HCT116 (cell line): ENCODE results near the gene RCSD1. TPM values are rescaled to one million over a fixed set of nuclear protein-coding genes. Genes with fewer than 3 reads are reported as not detected.

Experiments
- ATAC-seq: fragments of 200-7000 bp; cut with Tn5 transposase; 2 replicates; pipeline ENCODE4 v1.9.1; 2020; ENCODE audit warnings: mild to moderate bottlenecking, moderate library complexity
- BruUV-seq: library from RNA; stranded (reverse); fragments of 400-500 nt; replicated peaks from 2 replicates; lab custom pipeline; 2021; lab: Mats Ljungman, UMichigan
- CTCF ChIA-PET: fragments of 300-600 bp; sonication (Branson Sonifier 250); formaldehyde crosslinking; loops from one replicate; lab custom pipeline; 2021; ENCODE audit warnings: antibody characterized with exemption; lab: Charles Lee
- POLR2A ChIA-PET: fragments of 300-600, 350-600 bp; sonication (Branson Sonifier 250); formaldehyde crosslinking; loops from one replicate; lab custom pipeline; 2021; ENCODE audit warnings: antibody characterized with exemption; lab: Charles Lee
- RAD21 ChIA-PET, 2 experiments: fragments of 300-600 bp; sonication (Branson Sonifier 250); formaldehyde crosslinking; loops; one replicate each; lab custom pipeline; 2023; ENCODE audit warnings: low total read pairs in 2 of 2; ENCODE audit not compliant: uncharacterized antibody in 2 of 2, unreplicated experiment in 2 of 2, low non-redundant PET in 1 of 2; lab: Charles Lee
- DNase-seq: peaks from one replicate; pipeline ENCODE4 v3.0.0-alpha.2; 2010; ENCODE audit warnings: low read depth, low spot score
- H2AFZ ChIP-seq: fragments of 200-600 bp; shearing (Covaris generic), sonication (generic); 2 replicates; pipeline ENCODE4 v1.6.1; 2017; ENCODE audit warnings: low read depth, mixed run types, mixed read lengths, antibody characterized with exemption, low read length; ENCODE audit not compliant: poor library complexity, severe bottlenecking
- H3K27ac ChIP-seq: 2 replicates; pipeline ENCODE4 v1.5.1; 2012; ENCODE audit warnings: low read depth, low read length
- H3K27me3 ChIP-seq: fragments of 200-600 bp; sonication (generic); 2 replicates; pipeline ENCODE4 v1.6.1; 2016; ENCODE audit warnings: mixed run types, low read length, mixed read lengths; ENCODE audit not compliant: insufficient read depth
- H3K36me3 ChIP-seq, 2 experiments: fragments of 200-500 bp in 1 of 2; fragments of 200-600 bp in 1 of 2; sonication (Bioruptor generic) in 1 of 2; sonication (generic) in 1 of 2; 2 replicates each; pipeline versions ENCODE4 v1.5.1 to v1.6.1; 2014 to 2016; ENCODE audit warnings: low read length in 2 of 2, inconsistent platforms in 1 of 2, mixed read lengths in 1 of 2, mixed run types in 1 of 2; ENCODE audit not compliant: insufficient read depth in 2 of 2, control insufficient read depth in 1 of 2
- H3K4me1 ChIP-seq, 2 experiments: fragments of 200-600 bp in 1 of 2; sonication (generic) in 1 of 2; 2 replicates each; pipeline versions ENCODE4 v1.5.1 to v1.6.1; 2012 to 2017; ENCODE audit warnings: low read length in 2 of 2, inconsistent platforms in 1 of 2, mild to moderate bottlenecking in 1 of 2, mixed read lengths in 1 of 2, mixed run types in 1 of 2, moderate library complexity in 1 of 2; ENCODE audit not compliant: insufficient read depth in 2 of 2, control insufficient read depth in 1 of 2
- H3K4me2 ChIP-seq: fragments of 200-600 bp; sonication (generic); 2 replicates; pipeline ENCODE4 v1.6.1; 2017; ENCODE audit warnings: mixed run types, low read length, mixed read lengths
- H3K4me3 ChIP-seq, 2 experiments: fragments of 200-600 bp in 1 of 2; sonication (generic) in 1 of 2; replicated peaks in 1 of 2; 2 replicates each; pipeline ENCODE4 v1.5.1; 2011 to 2016; ENCODE audit warnings: low read length in 2 of 2, control low read depth in 1 of 2, low read depth in 1 of 2, mild to moderate bottlenecking in 1 of 2, mixed read lengths in 1 of 2, mixed run types in 1 of 2
- H3K79me2 ChIP-seq: fragments of 200-600 bp; sonication (generic); 2 replicates; pipeline ENCODE4 v1.6.1; 2017; ENCODE audit warnings: mild to moderate bottlenecking, mixed run types, low read length, moderate library complexity, mixed read lengths; ENCODE audit not compliant: insufficient read depth
- H3K9ac ChIP-seq: fragments of 200-600 bp; sonication (generic); 2 replicates; pipeline ENCODE4 v1.6.1; 2016; ENCODE audit warnings: low read length, mixed read lengths
- H3K9me2 ChIP-seq: fragments of 200-600 bp; sonication (generic), shearing (Covaris generic); 2 replicates; pipeline ENCODE4 v1.6.1; 2017; ENCODE audit warnings: mixed run types, mild to moderate bottlenecking, moderate library complexity; ENCODE audit not compliant: insufficient read depth
- H3K9me3 ChIP-seq, 2 experiments: fragments of 200-500 bp in 1 of 2; fragments of 200-600 bp in 1 of 2; sonication (Bioruptor generic) in 1 of 2; sonication (generic) in 1 of 2; 2 replicates each; pipeline ENCODE4 v1.6.1; 2014 to 2017; ENCODE audit warnings: low read length in 2 of 2, mixed read lengths in 2 of 2, inconsistent platforms in 1 of 2, low read depth in 1 of 2, mild to moderate bottlenecking in 1 of 2, mixed run types in 1 of 2, moderate library complexity in 1 of 2; ENCODE audit not compliant: control insufficient read depth in 1 of 2, insufficient read depth in 1 of 2
- H4K20me1 ChIP-seq: fragments of 200-600 bp; sonication (generic), shearing (Covaris generic); 2 replicates; pipeline ENCODE4 v1.6.1; 2017; ENCODE audit warnings: mixed run types, mild to moderate bottlenecking, moderate library complexity; ENCODE audit not compliant: insufficient read depth
- ATF3 ChIP-seq: IDR thresholded peaks from 2 replicates; pipeline ENCODE4 v1.6.1; 2012
- CBX3 ChIP-seq: IDR thresholded peaks from 2 replicates; pipeline ENCODE4 v1.6.1; 2012; ENCODE audit warnings: low read depth
- CTCF ChIP-seq, 3 experiments: fragments of 200-600 bp in 1 of 3; sonication (generic) in 1 of 3; IDR thresholded peaks in 2 of 3; conservative IDR thresholded peaks in 1 of 3; 2 replicates each; pipeline ENCODE4 v1.5.1; 2012 to 2017; ENCODE audit warnings: low read depth in 2 of 3, low read length in 2 of 3, antibody characterized with exemption in 1 of 3, borderline replicate concordance in 1 of 3, control low read depth in 1 of 3, mild to moderate bottlenecking in 1 of 3, mixed read lengths in 1 of 3, mixed run types in 1 of 3, moderate library complexity in 1 of 3; ENCODE audit not compliant: insufficient read depth in 1 of 3
- ELF1 ChIP-seq: IDR thresholded peaks from 2 replicates; pipeline ENCODE4 v1.6.1; 2012; ENCODE audit warnings: low read depth, borderline replicate concordance
- FOSL1 ChIP-seq: IDR thresholded peaks from 2 replicates; pipeline ENCODE4 v1.6.1; 2012; ENCODE audit warnings: low read depth
- POLR2A ChIP-seq: IDR thresholded peaks from 2 replicates; pipeline ENCODE4 v1.7.0; 2011; ENCODE audit warnings: borderline replicate concordance; ENCODE audit not compliant: insufficient read depth, insufficient read length; ENCODE audit errors: extremely low read depth
- POLR2AphosphoS5 ChIP-seq: IDR thresholded peaks from 2 replicates; pipeline ENCODE4 v1.6.1; 2011; ENCODE audit warnings: mild to moderate bottlenecking, low read depth, low read length, moderate library complexity
- RAD21 ChIP-seq: IDR thresholded peaks from 2 replicates; pipeline ENCODE4 v1.6.1; 2012; ENCODE audit warnings: low read depth, mild to moderate bottlenecking
- SIN3A ChIP-seq: IDR thresholded peaks from 2 replicates; pipeline ENCODE4 v1.6.1; 2012; ENCODE audit warnings: low read depth
- SP1 ChIP-seq: IDR thresholded peaks from 2 replicates; pipeline ENCODE4 v1.6.1; 2012; ENCODE audit warnings: low read depth
- SRF ChIP-seq: IDR thresholded peaks from 2 replicates; pipeline ENCODE4 v1.6.1; 2012; ENCODE audit warnings: low read depth
- TCF7L2 ChIP-seq: IDR thresholded peaks from 2 replicates; pipeline ENCODE4 v1.7.0; 2011; ENCODE audit warnings: borderline replicate concordance, inconsistent platforms; ENCODE audit not compliant: insufficient read depth, insufficient read length; ENCODE audit errors: extremely low read depth
- YY1 ChIP-seq: IDR thresholded peaks from 2 replicates; pipeline ENCODE4 v1.6.1; 2011; ENCODE audit warnings: low read length, low read depth, moderate library complexity, mild to moderate bottlenecking; ENCODE audit not compliant: insufficient replicate concordance; ENCODE audit errors: extremely low read depth
- ZFX ChIP-seq: fragments of 450-650 bp; IDR thresholded peaks from 2 replicates; pipeline ENCODE4 v1.6.1; 2017
- intact Hi-C: fragments of 100-400 bp; cut with micrococcal nuclease; formaldehyde crosslinking; loops from 2 replicates; pipeline ENCODE4 v1.10.0; 2022
- total RNA-seq: library from RNA; stranded (reverse); gene quantifications from one replicate; pipeline ENCODE4 v1.2.1, GENCODE V29; 2021; ENCODE audit not compliant: unreplicated experiment
- TF ChIP-seq, protein P1 (sequence below): IDR thresholded peaks from 2 replicates; pipeline ENCODE4 v1.6.1; 2011; ENCODE audit warnings: mild to moderate bottlenecking, low read length, moderate library complexity; ENCODE audit not compliant: insufficient replicate concordance; ENCODE audit errors: extremely low read depth

The RCSD1 gene
- total RNA-seq, 1 experiment from 2014 or later = 0.15 TPM

DNA sequence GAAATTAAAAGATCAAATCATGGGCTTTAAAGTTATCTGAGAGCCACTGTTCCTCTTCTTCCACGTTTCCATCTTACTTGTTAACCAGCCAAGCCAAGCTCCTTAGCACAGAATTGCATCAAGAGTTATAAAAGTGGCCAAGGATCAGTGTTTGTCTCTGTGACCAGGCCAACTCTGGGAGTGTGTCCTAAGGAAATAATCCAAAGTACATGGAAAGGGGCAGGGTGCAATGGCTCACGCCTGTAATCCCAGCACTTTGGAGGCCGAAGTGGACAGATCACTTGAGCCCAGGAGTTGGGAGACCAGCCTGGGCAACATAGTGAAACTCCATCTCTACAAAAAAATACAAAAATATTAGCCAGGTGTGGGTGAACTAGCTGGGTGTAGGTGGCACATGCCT lies 81.8 kb downstream of the RCSD1 start (continued):
- TF ChIP-seq CTCF (IDR thresholded peaks at IDR 0.05 in 2 of 3, conservative IDR thresholded peaks at IDR 0.05 in 1 of 3; ENCODE audit: borderline replicate concordance in 1 of 3, insufficient read depth in 1 of 3, low read depth in 2 of 3, low read length in 2 of 3) = no peak
- TF ChIP-seq SP1 = no peak

DNA sequence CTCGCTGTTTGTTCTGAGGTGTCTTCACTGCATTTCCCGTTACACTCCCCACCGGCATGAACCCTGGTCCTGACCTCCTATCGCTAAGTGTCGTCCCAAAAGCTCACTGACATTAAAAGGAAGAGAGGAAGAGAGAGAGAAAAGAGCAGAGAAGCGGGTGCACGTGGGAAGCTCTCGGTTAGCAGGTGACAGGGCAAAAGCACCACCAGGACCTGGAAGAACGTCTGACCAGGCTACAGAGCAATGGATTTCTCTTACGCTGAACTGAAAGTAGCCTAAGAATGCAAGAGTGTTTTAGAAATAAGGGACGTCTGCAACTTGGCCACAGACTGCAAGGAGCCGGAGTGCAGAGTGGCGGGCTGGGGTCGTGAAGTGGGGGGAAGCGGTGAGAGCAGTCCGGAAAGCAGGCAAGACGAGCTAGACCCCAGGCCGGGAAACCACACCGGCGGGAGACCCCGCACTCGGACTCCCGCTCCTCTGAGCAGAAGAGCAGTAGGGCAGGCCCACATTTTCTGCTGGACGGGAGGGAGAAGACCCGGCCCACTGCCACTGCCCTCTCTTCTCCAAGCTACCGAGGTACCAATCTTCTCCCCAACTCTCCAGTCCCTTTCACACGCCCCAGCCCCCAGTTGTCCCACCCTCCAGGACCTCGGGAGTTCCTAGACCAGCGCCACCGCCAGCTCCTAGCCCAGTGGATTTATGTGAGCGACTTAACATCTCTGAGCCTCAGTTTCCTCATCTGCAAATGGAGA lies 83.5 kb downstream of the RCSD1 start:
- H3K79me2 ChIP-seq = no peaks in the 10 kb centered on the region
- ChIA-PET CTCF (interaction anchor here (2.2 kb wide), 1 partner anchor 369 kb away, joined by 7 read pairs; no protein-coding TSS in a partner anchor), RAD21 (no interaction called here), POLR2A (interaction anchor here (1.6 kb wide), 1 partner anchor 16 kb away, joined by 5 read pairs; no protein-coding TSS in a partner anchor)
- peaks cover 10 to 32% of the 10 kb centered on the region in 2 experiments for H3K4me1 ChIP-seq
- H3K4me3 ChIP-seq = peak overlapping the region; percentile 49 to 58
- no peaks in the 10 kb centered on the region for H3K36me3 ChIP-seq
- H3K9ac ChIP-seq = peak overlapping the region; percentile 74
- no peak for DNase-seq
- H2AFZ ChIP-seq = peak overlapping the region; percentile 77
- intact Hi-C loops = loop anchor here (1.0 to 2.0 kb wide), 2 partner anchors 90 to 223 kb away; partner anchors contain the start of genes DCAF6 and MPC2
- no peak for ATAC-seq
- H3K9me2 ChIP-seq = no peaks in the 10 kb centered on the region
- no TSS peak for BruUV-seq
- peak overlapping the region; percentile 67; the same call in 1 of the 2 replicates for H3K27ac ChIP-seq
- H4K20me1 ChIP-seq = no peaks in the 10 kb centered on the region
- no peaks in the 10 kb centered on the region for H3K27me3 ChIP-seq
- H3K9me3 ChIP-seq = no peaks in the 10 kb centered on the region
- peak overlapping the region; percentile 93 for H3K4me2 ChIP-seq
- TF ChIP-seq FOSL1 (no peak), POLR2A (no peak), TCF7L2 (no peak), ATF3 (no peak), CTCF (IDR thresholded peaks at IDR 0.05 in 2 of 3, conservative IDR thresholded peaks at IDR 0.05 in 1 of 3; ENCODE audit: borderline replicate concordance in 1 of 3, insufficient read depth in 1 of 3, low read depth in 2 of 3, low read length in 2 of 3) (no peak), ELF1 (no peak), SIN3A (no peak), RAD21 (no peak), CBX3 (no peak), SRF (no peak), POLR2AphosphoS5 (no peak), ZFX (no peak), YY1 (no peak)
- TF ChIP-seq, protein P1, sequence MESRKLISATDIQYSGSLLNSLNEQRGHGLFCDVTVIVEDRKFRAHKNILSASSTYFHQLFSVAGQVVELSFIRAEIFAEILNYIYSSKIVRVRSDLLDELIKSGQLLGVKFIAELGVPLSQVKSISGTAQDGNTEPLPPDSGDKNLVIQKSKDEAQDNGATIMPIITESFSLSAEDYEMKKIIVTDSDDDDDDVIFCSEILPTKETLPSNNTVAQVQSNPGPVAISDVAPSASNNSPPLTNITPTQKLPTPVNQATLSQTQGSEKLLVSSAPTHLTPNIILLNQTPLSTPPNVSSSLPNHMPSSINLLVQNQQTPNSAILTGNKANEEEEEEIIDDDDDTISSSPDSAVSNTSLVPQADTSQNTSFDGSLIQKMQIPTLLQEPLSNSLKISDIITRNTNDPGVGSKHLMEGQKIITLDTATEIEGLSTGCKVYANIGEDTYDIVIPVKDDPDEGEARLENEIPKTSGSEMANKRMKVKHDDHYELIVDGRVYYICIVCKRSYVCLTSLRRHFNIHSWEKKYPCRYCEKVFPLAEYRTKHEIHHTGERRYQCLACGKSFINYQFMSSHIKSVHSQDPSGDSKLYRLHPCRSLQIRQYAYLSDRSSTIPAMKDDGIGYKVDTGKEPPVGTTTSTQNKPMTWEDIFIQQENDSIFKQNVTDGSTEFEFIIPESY = no peak
